ENCODE measurements around the gene CD226.
"Not testable (repeated sequence)": the region's sequence is repeated elsewhere in the genome, so short reads cannot be mapped to it uniquely, and the experiment has no call there.

CD226 gene

GRCh38 chr18:69870736-69871135, 76.9 kb downstream of the CD226 start:
- Histone ChIP-seq H3K4me1 (ENCODE audit: control insufficient read depth, insufficient read depth, low read length) (no peaks in the 10 kb centered on the region), H3K4me3 (ENCODE audit: low read length in 2 of 2) (no peak overlapping the region), H3K36me3 (ENCODE audit: control insufficient read depth in 2 of 2, insufficient read depth in 2 of 2, low read length in 2 of 2) (no peaks in the 10 kb centered on the region), H3K27ac (ENCODE audit: low read length) (no peak overlapping the region), H3K9ac (ENCODE audit: low read length in 2 of 2) (no peak overlapping the region), H3K27me3 (ENCODE audit: control insufficient read depth in 1 of 2, insufficient read depth in 2 of 2, low read length in 2 of 2) (no peaks in the 10 kb centered on the region), H3K9me3 (ENCODE audit: control insufficient read depth in 2 of 2, low read length in 2 of 2) (no peaks in the 10 kb centered on the region)

GRCh38 chr18:69866212-69866611, 81.5 kb downstream of the CD226 start:
- Histone ChIP-seq H3K9ac (ENCODE audit: low read length in 2 of 2) (no peak overlapping the region), H3K9me3 (ENCODE audit: control insufficient read depth in 2 of 2, low read length in 2 of 2) (no peaks in the 10 kb centered on the region), H3K27me3 (ENCODE audit: control insufficient read depth in 1 of 2, insufficient read depth in 2 of 2, low read length in 2 of 2) (no peaks in the 10 kb centered on the region), H3K36me3 (ENCODE audit: control insufficient read depth in 2 of 2, insufficient read depth in 2 of 2, low read length in 2 of 2) (no peaks in the 10 kb centered on the region), H3K27ac (ENCODE audit: low read length) (no peak overlapping the region), H3K4me1 (ENCODE audit: control insufficient read depth, insufficient read depth, low read length) (no peaks in the 10 kb centered on the region), H3K4me3 (ENCODE audit: low read length in 2 of 2) (no peak overlapping the region)

- Histone ChIP-seq H3K36me3 (ENCODE audit: control insufficient read depth in 2 of 2, insufficient read depth in 2 of 2, low read length in 2 of 2) (no peaks in the 10 kb centered on the region), H3K4me3 (ENCODE audit: low read length in 2 of 2) (no peak overlapping the region), H3K4me1 (ENCODE audit: control insufficient read depth, insufficient read depth, low read length) (no peaks in the 10 kb centered on the region), H3K9me3 (ENCODE audit: control insufficient read depth in 2 of 2, low read length in 2 of 2) (no peaks in the 10 kb centered on the region), H3K9ac (ENCODE audit: low read length in 2 of 2) (no peak overlapping the region), H3K27me3 (ENCODE audit: control insufficient read depth in 1 of 2, insufficient read depth in 2 of 2, low read length in 2 of 2) (no peaks in the 10 kb centered on the region), H3K27ac (ENCODE audit: low read length) (no peak overlapping the region)
Measured at GRCh38 chr18:69865776-69866175, 81.9 kb downstream of the CD226 start.

GRCh38 chr18:69864802-69865201, 82.9 kb downstream of the CD226 start:
- H3K4me1 ChIP-seq (ENCODE audit: control insufficient read depth, insufficient read depth, low read length); H3K4me3 ChIP-seq (ENCODE audit: low read length in 2 of 2); H3K9ac ChIP-seq (ENCODE audit: low read length in 2 of 2); H3K9me3 ChIP-seq (ENCODE audit: control insufficient read depth in 2 of 2, low read length in 2 of 2); H3K27ac ChIP-seq (ENCODE audit: low read length); H3K27me3 ChIP-seq (ENCODE audit: control insufficient read depth in 1 of 2, insufficient read depth in 2 of 2, low read length in 2 of 2); H3K36me3 ChIP-seq (ENCODE audit: control insufficient read depth in 2 of 2, insufficient read depth in 2 of 2, low read length in 2 of 2): not testable (repeated sequence)

- H3K27ac ChIP-seq (ENCODE audit: low read length) = no peak overlapping the region
- H3K4me1 ChIP-seq (ENCODE audit: control insufficient read depth, insufficient read depth, low read length) = no peaks in the 10 kb centered on the region
- H3K4me3 ChIP-seq (ENCODE audit: low read length in 2 of 2) = no peak overlapping the region
- H3K9me3 ChIP-seq (ENCODE audit: control insufficient read depth in 2 of 2, low read length in 2 of 2) = no peaks in the 10 kb centered on the region
- H3K27me3 ChIP-seq (ENCODE audit: control insufficient read depth in 1 of 2, insufficient read depth in 2 of 2, low read length in 2 of 2) = no peaks in the 10 kb centered on the region
- no peak overlapping the region for H3K9ac ChIP-seq (ENCODE audit: low read length in 2 of 2)
- H3K36me3 ChIP-seq (ENCODE audit: control insufficient read depth in 2 of 2, insufficient read depth in 2 of 2, low read length in 2 of 2) = no peaks in the 10 kb centered on the region
Measured at GRCh38 chr18:69858897-69859296, 88.8 kb downstream of the CD226 start.

GRCh38 chr18:69854455-69854854, 93.2 kb downstream of the CD226 start:
- Histone ChIP-seq H3K9me3 (ENCODE audit: control insufficient read depth in 2 of 2, low read length in 2 of 2) (no peaks in the 10 kb centered on the region), H3K27me3 (ENCODE audit: control insufficient read depth in 1 of 2, insufficient read depth in 2 of 2, low read length in 2 of 2) (no peaks in the 10 kb centered on the region), H3K9ac (ENCODE audit: low read length in 2 of 2) (no peak overlapping the region), H3K4me3 (ENCODE audit: low read length in 2 of 2) (no peak overlapping the region), H3K36me3 (ENCODE audit: control insufficient read depth in 2 of 2, insufficient read depth in 2 of 2, low read length in 2 of 2) (no peaks in the 10 kb centered on the region), H3K4me1 (ENCODE audit: control insufficient read depth, insufficient read depth, low read length) (no peaks in the 10 kb centered on the region), H3K27ac (ENCODE audit: low read length) (no peak overlapping the region)

- Histone ChIP-seq H3K4me1 (ENCODE audit: control insufficient read depth, insufficient read depth, low read length) (no peaks in the 10 kb centered on the region), H3K9me3 (ENCODE audit: control insufficient read depth in 2 of 2, low read length in 2 of 2) (no peaks in the 10 kb centered on the region), H3K9ac (ENCODE audit: low read length in 2 of 2) (no peak overlapping the region), H3K27ac (ENCODE audit: low read length) (no peak overlapping the region), H3K27me3 (ENCODE audit: control insufficient read depth in 1 of 2, insufficient read depth in 2 of 2, low read length in 2 of 2) (no peaks in the 10 kb centered on the region), H3K36me3 (ENCODE audit: control insufficient read depth in 2 of 2, insufficient read depth in 2 of 2, low read length in 2 of 2) (no peaks in the 10 kb centered on the region), H3K4me3 (ENCODE audit: low read length in 2 of 2) (no peak overlapping the region)
Measured at GRCh38 chr18:69853051-69853450, 94.6 kb downstream of the CD226 start.

- H3K9ac ChIP-seq (ENCODE audit: low read length in 2 of 2) = no peak overlapping the region
- H3K36me3 ChIP-seq (ENCODE audit: control insufficient read depth in 2 of 2, insufficient read depth in 2 of 2, low read length in 2 of 2) = no peaks in the 10 kb centered on the region
- no peaks in the 10 kb centered on the region for H3K9me3 ChIP-seq (ENCODE audit: control insufficient read depth in 2 of 2, low read length in 2 of 2)
- no peak overlapping the region for H3K4me3 ChIP-seq (ENCODE audit: low read length in 2 of 2)
- no peak overlapping the region for H3K27ac ChIP-seq (ENCODE audit: low read length)
- peaks cover 6% of the 10 kb centered on the region for H3K4me1 ChIP-seq (ENCODE audit: control insufficient read depth, insufficient read depth, low read length)
- H3K27me3 ChIP-seq (ENCODE audit: control insufficient read depth in 1 of 2, insufficient read depth in 2 of 2, low read length in 2 of 2) = no peaks in the 10 kb centered on the region
Measured at GRCh38 chr18:69845593-69846506, 101.8 kb downstream of the CD226 start.

GRCh38 chr18:69844656-69845055, 103.0 kb downstream of the CD226 start:
- Histone ChIP-seq H3K27ac (ENCODE audit: low read length) (no peak overlapping the region), H3K9me3 (ENCODE audit: control insufficient read depth in 2 of 2, low read length in 2 of 2) (no peaks in the 10 kb centered on the region), H3K9ac (ENCODE audit: low read length in 2 of 2) (no peak overlapping the region), H3K4me3 (ENCODE audit: low read length in 2 of 2) (no peak overlapping the region), H3K4me1 (ENCODE audit: control insufficient read depth, insufficient read depth, low read length) (peaks cover 6% of the 10 kb centered on the region), H3K36me3 (ENCODE audit: control insufficient read depth in 2 of 2, insufficient read depth in 2 of 2, low read length in 2 of 2) (no peaks in the 10 kb centered on the region), H3K27me3 (ENCODE audit: control insufficient read depth in 1 of 2, insufficient read depth in 2 of 2, low read length in 2 of 2) (no peaks in the 10 kb centered on the region)

GRCh38 chr18:69843015-69843414, 104.7 kb downstream of the CD226 start:
- Histone ChIP-seq H3K9ac (ENCODE audit: low read length in 2 of 2) (no peak overlapping the region), H3K27ac (ENCODE audit: low read length) (no peak overlapping the region), H3K27me3 (ENCODE audit: control insufficient read depth in 1 of 2, insufficient read depth in 2 of 2, low read length in 2 of 2) (no peaks in the 10 kb centered on the region), H3K9me3 (ENCODE audit: control insufficient read depth in 2 of 2, low read length in 2 of 2) (no peaks in the 10 kb centered on the region), H3K36me3 (ENCODE audit: control insufficient read depth in 2 of 2, insufficient read depth in 2 of 2, low read length in 2 of 2) (no peaks in the 10 kb centered on the region), H3K4me1 (ENCODE audit: control insufficient read depth, insufficient read depth, low read length) (peaks cover 6% of the 10 kb centered on the region), H3K4me3 (ENCODE audit: low read length in 2 of 2) (no peak overlapping the region)

GRCh38 chr18:69841117-69841516, 106.6 kb downstream of the CD226 start:
- Histone ChIP-seq H3K9ac (ENCODE audit: low read length in 2 of 2) (no peak overlapping the region), H3K4me1 (ENCODE audit: control insufficient read depth, insufficient read depth, low read length) (peaks cover 5% of the 10 kb centered on the region), H3K27me3 (ENCODE audit: control insufficient read depth in 1 of 2, insufficient read depth in 2 of 2, low read length in 2 of 2) (no peaks in the 10 kb centered on the region), H3K9me3 (ENCODE audit: control insufficient read depth in 2 of 2, low read length in 2 of 2) (no peaks in the 10 kb centered on the region), H3K36me3 (ENCODE audit: control insufficient read depth in 2 of 2, insufficient read depth in 2 of 2, low read length in 2 of 2) (no peaks in the 10 kb centered on the region), H3K4me3 (ENCODE audit: low read length in 2 of 2) (no peak overlapping the region), H3K27ac (ENCODE audit: low read length) (no peak overlapping the region)

Measured in stomach smooth muscle (tissue), 2 donors.